WTC11 (cell line): ENCODE results near the gene MTUS2. TPM values are rescaled to one million over a fixed set of nuclear protein-coding genes. Genes with fewer than 3 reads are reported as not detected.

Source experiments
- ATAC-seq: fragments of 200-7000 bp; cut with Tn5 transposase; 2 replicates; pipeline ENCODE4 v1.10.0; 2021; ENCODE audit warnings: mild to moderate bottlenecking, moderate library complexity
- CTCF ChIA-PET: fragments of 300-600 bp; sonication (Branson Sonifier 250); formaldehyde crosslinking; loops from one replicate; lab custom pipeline; 2021; ENCODE audit warnings: antibody characterized with exemption; lab: Charles Lee
- POLR2A ChIA-PET: fragments of 350-600 bp; sonication (Branson Sonifier 250); formaldehyde crosslinking; loops from one replicate; lab custom pipeline; 2021; ENCODE audit warnings: antibody characterized with exemption; lab: Charles Lee
- DNase-seq: peaks from one replicate; pipeline ENCODE4 v3.0.0; 2021; ENCODE audit warnings: low spot score
- H3K27ac Mint-ChIP-seq: 2 replicates; pipeline ENCODE4 v1.8.0; 2021; ENCODE audit warnings: mixed read lengths
- H3K27me3 Mint-ChIP-seq: 2 replicates; pipeline ENCODE4 v1.8.0; 2021; ENCODE audit warnings: low read depth, mild to moderate bottlenecking, moderate library complexity, mixed read lengths
- H3K36me3 Mint-ChIP-seq: 2 replicates; pipeline ENCODE4 v1.8.0; 2021; ENCODE audit warnings: mixed read lengths
- H3K4me1 Mint-ChIP-seq: 2 replicates; pipeline ENCODE4 v1.8.0; 2022; ENCODE audit warnings: mixed read lengths
- H3K4me3 Mint-ChIP-seq: 2 replicates; pipeline ENCODE4 v1.8.0; 2021; ENCODE audit warnings: mild to moderate bottlenecking, moderate library complexity, mixed read lengths
- H3K9me3 Mint-ChIP-seq: 2 replicates; pipeline ENCODE4 v1.8.0; 2021; ENCODE audit warnings: mixed read lengths
- AFF4 ChIP-seq: sonication (generic); formaldehyde crosslinking; IDR thresholded peaks from 2 replicates; pipeline ENCODE4 v1.8.1; 2023; ENCODE audit warnings: mild to moderate bottlenecking, missing genetic modification reagents, borderline replicate concordance
- CDX4 ChIP-seq: fragments of 250-450 bp; sonication (Bioruptor Pico); IDR thresholded peaks from 2 replicates; pipeline ENCODE4 v1.9.0; 2021; ENCODE audit warnings: moderate library complexity, mild to moderate bottlenecking, inconsistent platforms, borderline replicate concordance
- ESRRA ChIP-seq: sonication (generic); formaldehyde crosslinking; IDR thresholded peaks from 2 replicates; pipeline ENCODE4 v1.8.1; 2022; ENCODE audit warnings: mild to moderate bottlenecking, missing genetic modification reagents, borderline replicate concordance
- ETV6 ChIP-seq: sonication (generic); formaldehyde crosslinking; IDR thresholded peaks from 2 replicates; pipeline ENCODE4 v1.8.1; 2022; ENCODE audit warnings: mild to moderate bottlenecking, missing genetic modification reagents
- FOXJ3 ChIP-seq: sonication (generic); formaldehyde crosslinking; IDR thresholded peaks from 2 replicates; pipeline ENCODE4 v1.9.0; 2021; ENCODE audit warnings: missing genetic modification reagents, mild to moderate bottlenecking, borderline replicate concordance
- GRHL2 ChIP-seq: fragments of 250-450 bp; sonication (Bioruptor Pico); IDR thresholded peaks from 2 replicates; pipeline ENCODE4 v1.8.0; 2022; ENCODE audit warnings: mild to moderate bottlenecking, moderate library complexity; ENCODE audit not compliant: insufficient replicate concordance, severe bottlenecking
- GTF2I ChIP-seq: fragments of 250-450 bp; sonication (Bioruptor Pico); conservative IDR thresholded peaks from 2 replicates; pipeline ENCODE4 v1.4.0; 2021; ENCODE audit warnings: mild to moderate bottlenecking
- IRF1 ChIP-seq: sonication (generic); formaldehyde crosslinking; IDR thresholded peaks from 2 replicates; pipeline ENCODE4 v1.8.0; 2023; ENCODE audit warnings: missing genetic modification reagents
- NFE2L1 ChIP-seq: sonication (generic); formaldehyde crosslinking; IDR thresholded peaks from 2 replicates; pipeline ENCODE4 v1.8.1; 2023; ENCODE audit warnings: missing genetic modification reagents
- NR1H2 ChIP-seq: sonication (generic); formaldehyde crosslinking; IDR thresholded peaks from 2 replicates; pipeline ENCODE4 v1.9.0; 2021; ENCODE audit warnings: mild to moderate bottlenecking, moderate library complexity, missing genetic modification reagents
- USF1 ChIP-seq: sonication (generic); formaldehyde crosslinking; IDR thresholded peaks from 2 replicates; pipeline ENCODE4 v1.8.0; 2022; ENCODE audit warnings: mild to moderate bottlenecking, missing genetic modification reagents
- ZBTB21 ChIP-seq: sonication (generic); formaldehyde crosslinking; IDR thresholded peaks from 2 replicates; pipeline ENCODE4 v1.8.1; 2023; ENCODE audit warnings: mild to moderate bottlenecking, missing genetic modification reagents, borderline replicate concordance
- ZNF232 ChIP-seq: sonication (generic); formaldehyde crosslinking; IDR thresholded peaks from 2 replicates; pipeline ENCODE4 v1.8.0; 2022; ENCODE audit warnings: mild to moderate bottlenecking, missing genetic modification reagents
- ZNF317 ChIP-seq: sonication (generic); formaldehyde crosslinking; IDR thresholded peaks from 2 replicates; pipeline ENCODE4 v1.8.1; 2023; ENCODE audit warnings: low read depth, mild to moderate bottlenecking, moderate library complexity, missing genetic modification reagents, borderline replicate concordance
- ZNF671 ChIP-seq: fragments of 250-450 bp; sonication (Bioruptor Pico); IDR thresholded peaks from 2 replicates; pipeline ENCODE4 v1.8.0; 2021; ENCODE audit warnings: mild to moderate bottlenecking
- total RNA-seq: library from RNA; stranded (reverse); gene quantifications from 3 replicates; pipeline ENCODE4 v1.2.3, GENCODE V29; 2021
- TF ChIP-seq, protein P1 (sequence below): sonication (generic); formaldehyde crosslinking; IDR thresholded peaks from 2 replicates; pipeline ENCODE4 v1.8.1; 2023; ENCODE audit warnings: mild to moderate bottlenecking, moderate library complexity, missing genetic modification reagents

The MTUS2 gene
- total RNA-seq, 1 experiment from 2014 or later = 0.22 TPM

DNA sequence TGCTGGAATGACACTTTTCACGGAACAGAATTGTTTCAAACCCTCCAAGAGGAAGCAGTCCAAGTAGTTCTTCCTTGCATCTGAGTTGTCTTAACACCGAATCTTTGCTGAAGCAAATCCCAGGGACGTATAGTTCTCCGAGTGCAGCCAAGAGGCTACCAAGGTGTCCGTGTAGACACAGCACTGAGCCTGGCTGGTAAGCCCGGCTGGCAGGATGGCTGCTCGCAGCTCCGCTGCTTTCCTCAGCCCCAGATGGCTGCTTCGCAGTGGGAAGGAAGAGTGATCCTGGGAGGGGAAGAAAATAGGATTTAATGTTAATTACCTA, 670.4 kb downstream of the MTUS2 start:
- Mint-ChIP-seq H3K27me3 (no peaks in the 10 kb centered on the region), H3K4me3 (no peak overlapping the region), H3K4me1 (peaks cover 26% of the 10 kb centered on the region), H3K27ac (no peak overlapping the region), H3K36me3 (no peaks in the 10 kb centered on the region), H3K9me3 (no peaks in the 10 kb centered on the region)
- ATAC-seq (no peak), DNase-seq (no peak)
- TF ChIP-seq, protein P1, sequence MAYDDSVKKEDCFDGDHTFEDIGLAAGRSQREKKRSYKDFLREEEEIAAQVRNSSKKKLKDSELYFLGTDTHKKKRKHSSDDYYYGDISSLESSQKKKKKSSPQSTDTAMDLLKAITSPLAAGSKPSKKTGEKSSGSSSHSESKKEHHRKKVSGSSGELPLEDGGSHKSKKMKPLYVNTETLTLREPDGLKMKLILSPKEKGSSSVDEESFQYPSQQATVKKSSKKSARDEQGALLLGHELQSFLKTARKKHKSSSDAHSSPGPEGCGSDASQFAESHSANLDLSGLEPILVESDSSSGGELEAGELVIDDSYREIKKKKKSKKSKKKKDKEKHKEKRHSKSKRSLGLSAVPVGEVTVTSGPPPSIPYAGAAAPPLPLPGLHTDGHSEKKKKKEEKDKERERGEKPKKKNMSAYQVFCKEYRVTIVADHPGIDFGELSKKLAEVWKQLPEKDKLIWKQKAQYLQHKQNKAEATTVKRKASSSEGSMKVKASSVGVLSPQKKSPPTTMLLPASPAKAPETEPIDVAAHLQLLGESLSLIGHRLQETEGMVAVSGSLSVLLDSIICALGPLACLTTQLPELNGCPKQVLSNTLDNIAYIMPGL (CRISPR knock-in tag) = no peak
- TF ChIP-seq ZNF317 (CRISPR knock-in tag) = no peak
- TF ChIP-seq ETV6 (CRISPR knock-in tag) = no peak
- ChIA-PET CTCF (no interaction called here), POLR2A (no interaction called here)

DNA sequence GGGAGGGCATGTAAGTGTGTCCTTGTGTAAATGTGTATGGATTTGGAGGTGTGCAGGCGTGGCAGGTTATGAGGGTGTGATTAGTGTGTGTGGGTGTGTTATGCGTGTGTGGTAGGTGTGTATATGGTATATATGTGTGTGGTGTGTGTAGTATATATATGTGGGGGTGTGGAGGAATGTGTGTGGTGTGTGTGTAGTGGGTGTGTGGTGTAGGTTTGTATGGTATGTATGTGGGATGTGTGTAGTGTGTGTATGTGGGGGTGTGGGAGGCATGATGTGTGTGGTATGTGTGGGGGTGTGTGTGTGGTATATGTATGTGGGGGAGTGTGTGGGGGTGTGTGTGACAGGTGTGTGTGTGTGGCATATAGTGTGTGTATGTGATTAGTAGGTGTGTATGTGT, 671.1 kb downstream of the MTUS2 start:
- CTCF ChIA-PET = no interaction called here
- H3K4me3 Mint-ChIP-seq = no peak overlapping the region
- H3K4me1 Mint-ChIP-seq = peaks cover 26% of the 10 kb centered on the region
- DNase-seq (no peak), ATAC-seq (no peak)
- H3K36me3 Mint-ChIP-seq = no peaks in the 10 kb centered on the region
- no peak overlapping the region for H3K27ac Mint-ChIP-seq
- POLR2A ChIA-PET = no interaction called here
- H3K27me3 Mint-ChIP-seq = no peaks in the 10 kb centered on the region
- no peaks in the 10 kb centered on the region for H3K9me3 Mint-ChIP-seq
- TF ChIP-seq NFE2L1 (CRISPR knock-in tag) = no peak

DNA sequence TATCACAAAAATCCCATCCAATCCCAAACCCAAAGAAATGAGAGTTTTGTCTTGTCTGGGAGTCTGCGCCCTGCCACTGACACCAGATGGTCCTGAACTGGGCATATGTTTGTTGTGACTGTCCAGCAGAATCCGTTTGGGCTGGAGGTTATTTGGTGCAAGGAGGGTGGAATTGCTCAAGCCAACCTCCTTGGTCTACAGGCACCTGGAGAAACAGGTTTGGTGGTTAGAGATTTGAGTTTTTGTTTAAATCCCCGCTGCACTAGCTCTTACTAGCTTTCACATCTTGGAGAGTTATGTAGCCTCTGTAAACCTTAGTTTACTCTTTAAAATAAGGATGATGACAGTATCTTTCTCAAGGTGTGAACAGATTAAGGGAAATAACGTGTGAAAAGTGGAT, 673.7 kb downstream of the MTUS2 start:
- no peak for DNase-seq
- Mint-ChIP-seq H3K27me3 (no peaks in the 10 kb centered on the region), H3K4me1 (peaks cover 10% of the 10 kb centered on the region), H3K27ac (no peak overlapping the region), H3K9me3 (no peaks in the 10 kb centered on the region), H3K36me3 (no peaks in the 10 kb centered on the region), H3K4me3 (no peak overlapping the region)
- ChIA-PET POLR2A (no interaction called here), CTCF (interaction anchor here (1.2 to 1.4 kb wide), 2 partner anchors 15 to 21 kb away, joined by 5 to 14 read pairs; no protein-coding TSS in a partner anchor)
- ATAC-seq = no peak
- TF ChIP-seq GRHL2 (no peak), AFF4 (CRISPR knock-in tag) (no peak), FOXJ3 (CRISPR knock-in tag) (no peak), ZBTB21 (CRISPR knock-in tag) (no peak), IRF1 (CRISPR knock-in tag) (no peak), ZNF671 (CRISPR knock-in tag) (no peak)

GRCh38 chr13:29494520-29494919, 674.4 kb downstream of the MTUS2 start:
- ATAC-seq (no peak), DNase-seq (no peak)
- ChIA-PET POLR2A (no interaction called here), CTCF (interaction anchor here (0.7 to 1.2 kb wide), 2 partner anchors 22 kb away, joined by 5 read pairs; no protein-coding TSS in a partner anchor)
- Mint-ChIP-seq H3K4me1 (peaks cover 8% of the 10 kb centered on the region), H3K27ac (no peak overlapping the region), H3K36me3 (no peaks in the 10 kb centered on the region), H3K9me3 (no peaks in the 10 kb centered on the region), H3K4me3 (no peak overlapping the region), H3K27me3 (no peaks in the 10 kb centered on the region)
- no peak for TF ChIP-seq NR1H2 (CRISPR knock-in tag)
- TF ChIP-seq ZNF317 (CRISPR knock-in tag) = no peak
- no peak for TF ChIP-seq CDX4 (CRISPR knock-in tag)
- TF ChIP-seq ESRRA (CRISPR knock-in tag) = no peak
- TF ChIP-seq ZNF232 (CRISPR knock-in tag) = no peak
- no peak for TF ChIP-seq AFF4 (CRISPR knock-in tag)
- no peak for TF ChIP-seq USF1 (CRISPR knock-in tag)
- no peak for TF ChIP-seq GTF2I (CRISPR knock-in tag)
